22Rv1 (cell line): ENCODE measurements around the gene DCPS.

Source experiments
- H3K27ac ChIP-seq: fragments of 450-650 bp; 2 replicates; pipeline ENCODE4 v1.5.1; 2017
- ZFX ChIP-seq: fragments of 450-650 bp; IDR thresholded peaks from 2 replicates; pipeline ENCODE4 v1.6.1; 2017; ENCODE audit warnings: antibody characterized with exemption, borderline replicate concordance
- TF ChIP-seq, protein P1 (sequence below): fragments of 450-650 bp; IDR thresholded peaks from 2 replicates; pipeline ENCODE4 v1.5.1; 2017; ENCODE audit warnings: mild to moderate bottlenecking

DCPS gene

DNA sequence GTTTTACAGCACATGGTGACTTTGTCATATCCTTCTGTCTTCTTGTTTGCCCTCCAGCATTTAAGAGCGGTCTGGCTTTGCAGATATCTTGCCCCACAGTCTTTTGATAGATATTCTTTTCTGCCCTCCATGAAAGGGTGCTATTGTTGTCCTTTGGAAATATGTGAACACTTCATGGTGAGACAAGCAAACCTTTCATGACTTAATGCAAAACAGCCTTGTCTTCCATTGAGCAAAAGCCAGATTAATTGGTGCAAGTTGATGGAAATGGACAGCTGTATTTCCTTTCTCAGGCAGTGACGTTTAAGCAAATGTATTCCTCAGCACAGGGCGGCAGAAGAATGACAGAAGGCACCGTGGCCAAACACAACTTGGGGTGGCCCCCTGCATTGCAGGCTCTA lies 4.4 kb downstream of the DCPS start:
- H3K27ac ChIP-seq = peak overlapping the region; percentile 10; the same call in 1 of the 2 replicates
- no peak for TF ChIP-seq ZFX
- TF ChIP-seq, protein P1, sequence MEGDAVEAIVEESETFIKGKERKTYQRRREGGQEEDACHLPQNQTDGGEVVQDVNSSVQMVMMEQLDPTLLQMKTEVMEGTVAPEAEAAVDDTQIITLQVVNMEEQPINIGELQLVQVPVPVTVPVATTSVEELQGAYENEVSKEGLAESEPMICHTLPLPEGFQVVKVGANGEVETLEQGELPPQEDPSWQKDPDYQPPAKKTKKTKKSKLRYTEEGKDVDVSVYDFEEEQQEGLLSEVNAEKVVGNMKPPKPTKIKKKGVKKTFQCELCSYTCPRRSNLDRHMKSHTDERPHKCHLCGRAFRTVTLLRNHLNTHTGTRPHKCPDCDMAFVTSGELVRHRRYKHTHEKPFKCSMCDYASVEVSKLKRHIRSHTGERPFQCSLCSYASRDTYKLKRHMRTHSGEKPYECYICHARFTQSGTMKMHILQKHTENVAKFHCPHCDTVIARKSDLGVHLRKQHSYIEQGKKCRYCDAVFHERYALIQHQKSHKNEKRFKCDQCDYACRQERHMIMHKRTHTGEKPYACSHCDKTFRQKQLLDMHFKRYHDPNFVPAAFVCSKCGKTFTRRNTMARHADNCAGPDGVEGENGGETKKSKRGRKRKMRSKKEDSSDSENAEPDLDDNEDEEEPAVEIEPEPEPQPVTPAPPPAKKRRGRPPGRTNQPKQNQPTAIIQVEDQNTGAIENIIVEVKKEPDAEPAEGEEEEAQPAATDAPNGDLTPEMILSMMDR = no peak

DNA sequence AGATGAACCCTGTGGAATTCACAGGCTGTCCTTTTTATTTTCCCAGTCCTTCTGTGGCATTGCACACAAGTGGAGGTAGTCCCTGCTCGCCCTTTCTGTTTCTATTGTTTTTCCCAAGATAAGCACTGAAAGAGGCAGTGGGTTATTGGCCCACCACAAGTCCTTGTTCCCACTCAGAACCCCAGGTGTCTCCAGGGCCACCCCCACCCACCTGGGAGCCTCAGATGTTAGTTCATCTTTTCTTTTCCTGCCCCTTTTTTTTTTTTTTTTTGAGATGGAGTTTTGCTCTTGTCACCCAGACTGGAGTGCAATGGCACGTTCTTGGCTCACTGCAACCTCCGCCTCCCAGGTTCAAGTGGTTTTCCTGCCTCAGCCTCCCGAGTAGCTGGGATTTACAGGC lies 4.9 kb downstream of the DCPS start:
- H3K27ac ChIP-seq = 0 out of 2 replicates have a peak overlapping the region, but pooled peaks have one; percentile 8

DNA sequence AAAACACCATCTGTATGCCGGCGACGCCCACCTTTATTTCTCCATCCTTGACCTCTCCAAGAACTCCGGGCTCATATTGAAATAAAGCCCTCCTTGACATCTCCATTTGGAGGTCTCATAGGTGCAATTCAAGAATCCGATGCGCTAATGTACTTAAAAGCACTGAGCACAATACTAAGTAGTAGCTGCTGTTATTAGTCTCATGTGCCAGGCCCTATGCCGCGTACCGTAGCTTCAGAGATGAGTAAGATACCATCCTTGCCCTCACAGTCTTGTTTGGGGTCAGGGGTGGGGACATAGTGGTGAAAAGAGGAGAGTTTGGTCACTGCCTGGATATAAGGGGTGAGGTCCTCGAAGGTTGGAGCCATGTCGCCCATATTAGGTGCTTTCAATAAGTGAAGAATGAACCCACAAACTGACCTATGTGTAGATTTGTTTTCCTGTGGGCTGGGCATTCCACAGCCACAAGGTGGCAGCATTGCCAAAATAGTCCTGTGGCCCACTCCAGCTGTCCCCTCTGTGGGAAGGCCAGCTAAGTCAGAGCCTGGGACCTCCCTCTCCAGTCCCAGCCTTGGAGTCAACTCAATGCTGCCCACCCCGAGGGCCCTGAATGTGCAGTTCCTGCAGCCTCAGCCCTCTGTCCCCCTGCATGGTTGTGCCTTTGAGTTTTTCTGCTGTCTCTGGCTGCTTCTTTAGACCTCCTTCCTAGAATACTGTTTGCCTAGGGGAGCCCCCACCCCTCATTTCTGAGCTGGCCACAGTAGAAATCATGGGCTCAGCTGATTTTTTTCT lies 6.5 kb downstream of the DCPS start:
- H3K27ac ChIP-seq = peak overlapping the region; percentile 8
- no peak for TF ChIP-seq ZFX
- TF ChIP-seq, protein P1 = peak; percentile 87

DNA sequence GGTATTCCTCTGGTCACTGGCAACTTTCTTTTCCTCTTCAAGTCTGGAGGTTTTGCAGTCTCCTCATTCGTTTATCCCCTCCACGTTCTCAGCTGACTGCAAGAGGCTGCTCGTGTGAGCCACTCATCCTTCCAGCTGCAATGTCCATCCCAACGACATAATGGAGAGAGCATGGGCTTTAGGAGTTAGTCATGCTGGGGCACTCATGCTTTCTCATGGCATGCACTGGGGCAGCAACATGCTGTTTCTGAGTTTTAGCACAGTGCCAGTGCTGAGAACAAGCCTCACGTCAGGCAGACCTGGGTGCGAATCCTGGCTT lies 7.1 kb downstream of the DCPS start:
- no peak overlapping the region; the same call in 1 of the 2 replicates for H3K27ac ChIP-seq

DNA sequence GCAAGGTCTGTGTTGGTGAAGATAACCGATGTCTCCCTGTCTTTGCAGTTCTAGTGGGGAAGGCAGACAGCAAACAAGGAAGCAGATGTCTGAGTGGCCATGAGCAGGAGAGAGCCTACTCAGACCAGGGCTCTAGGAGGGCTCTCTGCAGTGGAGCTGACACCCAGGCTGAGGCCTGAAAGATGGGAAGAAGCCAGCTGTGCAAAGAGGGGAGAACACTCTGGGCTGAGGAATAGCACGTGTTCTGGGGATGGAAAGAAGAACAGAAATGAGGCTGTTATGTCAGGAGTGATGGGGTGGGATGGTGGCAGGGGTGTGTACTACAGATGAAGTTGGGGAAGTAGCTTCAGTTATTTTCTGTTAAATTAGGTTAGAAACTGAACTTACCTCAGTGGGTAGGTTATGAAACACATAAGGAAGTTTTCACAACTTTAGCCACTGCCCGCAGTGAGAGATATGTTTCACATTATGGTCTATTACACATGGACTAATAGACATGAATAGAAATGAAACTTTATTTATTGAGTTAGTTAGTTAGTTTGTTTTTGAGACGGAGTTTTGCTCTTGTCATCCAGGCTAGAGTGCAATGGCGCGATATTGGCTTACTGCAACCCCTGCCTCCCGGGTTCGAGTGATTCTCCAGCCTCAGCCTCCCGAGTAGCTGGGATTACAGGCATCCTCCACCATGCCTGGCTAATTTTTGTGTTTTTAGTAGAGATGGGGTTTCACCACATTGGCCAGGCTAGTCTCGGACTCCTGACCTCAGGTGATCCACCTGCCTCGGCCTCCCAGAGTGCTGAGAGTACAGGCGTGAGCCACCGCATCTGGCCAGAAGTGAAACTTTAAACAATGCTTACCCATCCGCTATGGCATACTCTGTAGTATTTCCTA lies 7.8 kb downstream of the DCPS start:
- H3K27ac ChIP-seq = no peak overlapping the region
- TF ChIP-seq ZFX = no peak
- TF ChIP-seq, protein P1 = no peak

More for the DNA sequence above, 7.1 kb downstream of the DCPS start:
- TF ChIP-seq, protein P1 = no peak
- no peak for TF ChIP-seq ZFX

DNA sequence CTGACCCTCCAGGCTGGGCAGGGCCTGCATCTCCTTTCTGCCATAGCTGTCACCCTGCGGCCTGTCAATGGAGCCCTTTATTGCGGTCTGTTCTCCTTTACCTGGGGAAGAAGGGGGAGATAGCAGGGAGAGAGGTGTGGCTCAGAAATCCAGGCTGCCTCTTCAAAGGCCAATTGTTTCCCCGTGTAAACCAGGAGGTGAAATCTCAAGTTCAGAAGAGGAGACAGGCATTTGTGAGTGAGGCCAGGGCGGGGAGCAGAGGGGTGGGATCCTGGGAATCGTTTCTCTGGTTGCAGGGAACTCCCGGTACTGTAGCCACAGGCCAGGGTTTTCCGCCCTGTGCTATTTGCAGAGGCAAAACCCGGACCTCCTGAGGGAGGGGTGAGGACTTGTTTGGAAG lies 9.1 kb downstream of the DCPS start:
- no peak overlapping the region for H3K27ac ChIP-seq
- TF ChIP-seq, protein P1 = no peak
- no peak for TF ChIP-seq ZFX

DNA sequence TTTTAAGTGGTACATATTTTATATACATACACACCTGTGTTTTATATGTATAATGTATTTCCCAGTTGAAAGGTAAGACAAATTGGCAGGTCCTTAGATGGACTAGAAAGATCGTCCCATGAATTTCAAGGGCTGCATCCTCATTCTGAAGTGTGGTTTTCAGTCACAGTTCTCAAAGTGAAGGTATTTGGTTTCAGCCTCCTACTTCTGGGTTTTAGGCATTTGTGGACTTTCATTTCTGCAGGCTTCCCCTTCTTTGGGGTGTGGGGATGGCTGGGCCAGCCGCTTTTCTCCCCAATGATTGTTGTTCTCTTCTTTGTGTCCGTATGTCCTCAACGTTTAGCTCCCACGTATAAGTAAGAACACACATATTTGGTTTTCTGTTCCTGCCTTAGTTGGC lies 10.0 kb downstream of the DCPS start:
- no peak overlapping the region for H3K27ac ChIP-seq
- TF ChIP-seq, protein P1 = no peak
- TF ChIP-seq ZFX = no peak
